GM19328 (cell line): ENCODE results near the gene PGBD2.
"Not testable (repeated sequence)": the region's sequence is repeated elsewhere in the genome, so short reads cannot be mapped to it uniquely, and the experiment has no call there.

Source experiments
- ATAC-seq: cut with Tn5 transposase; IDR thresholded peaks from one replicate; pipeline ENCODE4 v1.9.1; 2021; ENCODE audit warnings: mild to moderate bottlenecking, moderate library complexity; ENCODE audit not compliant: unreplicated experiment

PGBD2 gene

DNA sequence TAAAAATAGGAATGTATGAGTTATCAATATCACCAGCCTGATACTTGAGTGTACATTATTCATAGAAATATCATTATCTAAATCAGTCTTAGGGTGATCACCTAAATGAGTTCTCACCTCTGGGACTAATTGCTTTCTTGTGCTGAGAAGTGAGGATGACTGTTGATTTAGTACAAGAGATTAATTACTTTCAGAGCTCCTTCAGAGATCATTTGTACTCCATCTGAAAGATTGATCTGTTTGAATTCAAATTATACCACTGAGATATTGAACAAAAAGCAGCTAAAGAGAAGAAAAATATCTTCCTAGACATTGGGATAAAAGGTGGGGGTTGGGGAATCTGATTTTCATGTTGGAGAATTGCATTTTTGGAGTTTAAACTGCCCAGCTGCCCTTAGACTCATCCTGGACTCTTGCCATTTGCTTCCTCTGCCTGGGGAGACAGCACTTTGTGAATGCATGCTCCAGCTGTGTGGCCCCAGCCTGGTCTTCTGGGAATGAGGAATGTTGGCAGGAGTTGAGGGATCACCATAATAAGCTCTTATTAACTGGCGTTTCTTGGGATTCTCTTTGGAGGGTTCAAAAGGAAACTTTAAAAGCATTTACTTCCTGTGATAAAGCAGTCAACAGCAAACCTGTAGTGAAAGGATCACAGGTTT is 19.7 kb upstream of the PGBD2 start:
- ATAC-seq, result no peak

DNA sequence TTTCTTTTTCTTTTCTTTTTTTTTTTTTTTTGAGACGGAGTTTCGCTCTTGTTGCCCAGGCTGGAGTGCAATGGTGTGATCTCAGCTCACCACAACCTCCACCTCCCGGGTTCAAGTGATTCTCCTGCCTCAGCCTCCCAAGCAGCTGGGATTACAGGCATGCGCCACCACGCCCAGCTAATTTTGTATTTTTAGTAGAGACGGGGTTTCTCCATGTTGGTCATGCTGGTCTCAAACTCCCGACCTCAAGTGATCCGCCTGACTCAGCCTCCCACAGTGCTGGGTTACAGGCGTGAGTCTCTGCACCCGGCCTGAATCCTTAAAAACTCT is 16.2 kb upstream of the PGBD2 start:
- ATAC-seq, result not testable (repeated sequence)

DNA sequence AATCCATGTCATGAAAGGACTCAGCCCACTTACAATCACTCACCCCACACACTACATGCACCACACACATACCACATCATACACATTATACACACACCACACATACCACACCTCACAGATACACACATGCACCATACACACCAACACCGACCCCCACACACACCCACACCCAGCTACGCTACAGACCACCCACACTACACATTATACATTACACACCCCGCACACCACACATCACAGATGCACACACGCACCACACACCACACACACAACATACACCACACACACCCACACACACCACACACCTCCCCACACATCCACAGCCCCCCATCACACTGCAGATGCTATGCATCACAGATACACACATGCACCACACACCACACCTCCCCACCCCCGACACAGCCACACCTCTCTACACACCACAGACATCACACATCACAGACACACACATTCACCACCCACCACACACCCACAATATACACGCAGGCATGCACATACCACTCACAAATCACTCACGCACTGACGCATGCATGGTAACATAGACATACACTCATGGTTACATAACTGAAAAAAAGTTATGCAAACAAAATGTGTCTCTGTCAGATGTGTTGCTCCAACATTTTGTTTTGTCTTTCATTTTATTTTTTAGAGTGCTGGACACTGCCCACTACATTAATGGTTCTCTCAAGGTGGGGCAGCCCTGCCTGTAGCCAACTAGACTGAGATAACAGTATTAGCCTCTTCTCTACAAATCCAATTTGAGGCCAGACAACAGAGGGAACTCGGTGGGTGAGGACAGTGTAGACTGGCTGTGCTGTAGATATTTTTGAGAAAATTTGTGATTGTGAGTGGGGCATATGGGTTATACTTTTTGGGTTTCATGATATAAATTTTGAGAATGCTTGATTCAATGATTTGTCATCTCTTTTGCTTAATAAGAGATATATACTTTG is 15.2 kb upstream of the PGBD2 start:
- no peak for ATAC-seq

DNA sequence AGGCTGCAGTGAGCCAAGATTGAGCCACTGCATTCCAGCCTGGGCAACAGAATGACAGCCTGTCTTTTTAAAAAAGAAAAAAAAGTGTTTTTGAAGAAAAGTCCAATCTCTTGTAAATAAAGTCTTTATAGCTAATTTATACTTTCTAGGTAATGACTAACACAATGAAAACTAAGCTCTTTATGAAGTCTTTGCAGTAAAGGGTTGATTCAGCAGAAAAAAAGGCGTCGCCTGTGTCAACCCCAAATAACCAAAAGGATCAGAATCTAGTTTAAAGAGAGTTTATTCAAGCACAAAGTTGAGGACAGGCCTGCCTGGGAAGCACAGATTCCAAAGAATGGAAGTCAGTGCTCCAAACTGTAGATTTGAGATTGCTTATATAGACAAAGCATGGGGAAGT is 14.3 kb upstream of the PGBD2 start:
- no peak for ATAC-seq

DNA sequence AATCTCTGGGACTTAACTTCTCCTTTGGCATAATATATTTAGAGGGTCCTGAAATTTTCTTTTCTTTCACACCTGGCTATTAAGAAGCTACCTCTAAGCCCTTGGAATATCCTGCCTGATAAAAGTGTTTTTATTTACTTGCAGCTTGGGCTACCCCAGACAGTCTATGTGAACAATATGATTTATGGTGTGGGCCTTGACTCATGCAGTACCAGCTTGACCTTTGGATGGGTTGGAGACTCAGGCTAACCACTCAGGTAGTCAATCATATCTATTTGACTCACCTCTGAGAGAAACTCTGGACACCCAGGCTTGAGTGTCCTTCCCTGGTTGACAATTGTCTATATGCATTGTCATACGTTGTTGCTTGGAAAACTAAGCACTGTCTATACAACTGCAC is 13.4 kb upstream of the PGBD2 start:
- no peak for ATAC-seq

DNA sequence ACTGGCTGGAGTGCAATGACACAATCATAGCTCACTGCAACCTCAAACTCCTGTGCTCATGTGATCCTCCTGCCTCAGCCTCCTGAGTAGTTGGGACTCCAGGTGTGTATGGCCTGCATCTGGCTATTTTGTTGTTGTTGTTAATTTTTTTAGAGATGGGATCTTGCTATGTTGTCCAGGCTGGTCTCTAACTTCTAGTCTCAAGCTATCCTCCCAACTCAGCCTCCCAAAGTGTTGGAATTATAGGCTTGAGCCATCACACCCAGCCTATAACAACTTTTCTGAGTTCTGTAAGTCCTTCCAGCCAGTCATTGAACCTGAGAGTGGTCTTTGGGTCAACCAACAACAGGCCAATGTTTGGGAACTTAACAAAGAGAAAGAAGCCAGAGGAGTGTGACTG is 11.2 kb upstream of the PGBD2 start:
- no peak for ATAC-seq

DNA sequence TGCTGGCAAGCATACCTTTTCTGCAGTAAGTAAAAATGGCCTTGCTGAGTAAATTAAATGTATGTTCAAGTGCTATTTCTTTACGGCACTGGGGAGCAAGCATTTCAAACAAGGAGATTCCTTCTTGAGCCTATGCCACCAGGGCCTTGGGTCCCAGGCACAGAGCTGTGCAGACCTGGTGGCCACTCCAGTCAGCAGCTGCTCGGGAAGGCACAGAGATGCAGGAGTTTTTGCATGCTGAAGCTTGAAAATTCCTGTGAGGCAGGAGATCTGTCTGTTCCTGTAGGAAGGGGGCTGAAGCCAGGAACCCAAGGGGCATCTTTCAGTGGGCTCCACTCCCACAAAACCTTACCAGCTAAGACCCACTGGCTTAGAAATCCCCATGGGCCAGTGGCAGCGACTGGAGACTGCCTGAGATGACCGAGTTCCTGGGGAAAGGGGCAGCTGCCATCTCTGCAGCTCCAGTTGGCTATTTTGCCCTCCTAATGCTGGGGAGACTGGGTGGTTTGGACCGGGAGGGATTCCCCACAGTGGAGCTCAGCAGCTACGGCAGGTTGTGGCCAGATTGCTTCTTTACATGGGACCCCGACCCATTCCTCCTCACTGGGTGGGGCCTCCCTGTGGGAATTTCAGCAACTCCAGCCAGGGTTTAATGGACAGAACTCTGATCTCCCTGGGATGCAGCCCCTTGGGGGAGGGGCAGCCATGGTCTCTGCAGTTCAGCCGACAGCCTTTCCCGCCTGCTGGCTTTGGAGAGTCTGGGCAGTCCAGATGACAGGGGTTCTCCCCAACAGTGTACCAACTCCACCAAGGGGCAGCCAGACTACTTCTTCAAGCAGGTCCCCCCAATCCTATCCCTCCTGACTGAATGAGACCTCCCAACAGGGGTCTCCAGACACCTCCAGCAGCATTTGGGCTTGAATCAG is 8.4 kb upstream of the PGBD2 start:
- ATAC-seq, result no peak

DNA sequence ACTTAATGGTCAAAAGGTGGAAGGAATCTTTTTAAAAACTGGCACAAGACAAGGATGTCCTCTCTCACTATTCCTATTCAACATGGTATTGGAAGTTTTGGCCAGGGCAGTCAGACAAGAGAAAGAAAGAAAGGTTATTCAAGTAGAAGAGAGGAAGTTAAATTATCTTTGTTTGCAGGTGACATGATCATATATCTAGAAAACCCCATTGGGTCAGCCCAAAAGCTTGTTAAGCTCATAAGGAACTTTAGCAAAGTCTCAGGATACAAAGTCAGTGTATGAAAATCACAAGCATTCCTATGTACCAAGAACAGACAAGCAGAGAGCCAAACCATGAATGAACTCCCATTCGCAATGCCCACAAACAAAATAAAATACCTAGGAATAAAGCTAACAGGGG is 5.4 kb upstream of the PGBD2 start:
- ATAC-seq, result no peak

DNA sequence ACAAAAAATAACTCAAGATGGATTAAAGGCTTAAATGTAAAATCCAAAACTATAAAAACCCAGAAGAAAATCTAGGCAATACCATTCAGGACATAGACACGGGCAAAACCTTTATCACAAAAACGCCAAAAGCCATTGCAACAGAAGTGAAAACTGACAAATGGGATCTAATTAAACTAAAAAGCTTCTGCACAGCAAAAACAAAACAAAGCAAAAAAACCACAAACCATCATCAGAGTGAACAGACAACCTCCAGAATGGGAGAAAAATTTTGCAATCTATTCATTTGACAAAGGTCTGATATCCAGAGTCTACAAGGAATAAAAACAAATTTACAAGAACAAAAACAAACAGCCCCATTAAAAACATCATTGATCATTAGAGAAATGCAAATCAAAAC is 4.5 kb upstream of the PGBD2 start:
- no peak for ATAC-seq

DNA sequence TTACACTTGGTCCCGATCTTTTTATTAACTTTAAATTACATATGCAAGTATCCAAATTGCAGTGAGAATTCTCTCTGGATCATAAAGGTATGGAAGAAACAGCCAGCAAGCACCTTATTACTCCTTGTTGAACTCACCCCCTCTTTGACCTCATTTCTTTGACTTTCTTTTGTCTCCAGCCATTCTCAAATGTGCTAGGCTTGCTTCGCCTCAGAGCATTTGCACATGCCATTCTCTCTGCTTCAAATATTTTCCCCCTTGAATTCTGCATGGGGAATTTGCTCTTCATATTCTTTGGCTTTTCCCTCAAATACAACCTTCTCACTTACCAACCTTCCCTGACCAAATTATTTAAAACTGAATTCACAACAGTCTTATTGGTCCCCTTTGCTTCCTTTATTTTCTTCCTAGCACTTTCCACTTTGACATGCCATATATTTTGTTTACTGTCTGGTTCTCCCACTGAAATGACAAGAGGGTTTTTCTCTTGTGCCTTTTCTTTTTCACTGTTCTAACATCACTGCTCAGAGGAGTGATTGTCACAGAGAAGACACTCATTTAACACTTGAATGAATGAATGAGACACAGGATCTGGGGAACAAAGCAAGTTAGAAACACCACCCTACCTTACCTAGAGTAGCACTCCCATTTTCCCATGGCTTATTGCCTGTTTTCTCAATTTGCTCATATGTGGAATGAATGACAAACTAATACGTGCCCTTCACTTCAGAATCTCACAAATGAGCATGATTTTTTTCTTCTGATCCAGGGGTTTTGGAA is 1.4 kb upstream of the PGBD2 start:
- ATAC-seq, result no peak

DNA sequence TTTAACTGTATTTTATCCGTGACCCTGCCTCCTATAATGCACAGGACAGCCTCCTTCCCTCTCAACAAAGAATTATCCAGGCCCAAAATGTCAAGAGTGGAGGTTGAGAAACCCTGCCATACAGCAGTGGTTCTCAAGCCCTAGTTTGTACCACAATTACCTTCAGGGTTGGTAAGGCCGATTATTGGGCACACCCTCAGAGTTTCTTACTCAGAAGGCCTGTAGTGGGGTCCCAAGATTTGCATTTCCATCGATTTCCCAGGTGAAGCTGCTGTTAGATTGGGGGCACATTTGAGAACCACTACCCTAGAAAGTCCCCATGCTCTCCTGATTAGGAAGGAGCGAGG is 400 bp upstream of the PGBD2 start:
- ATAC-seq, result no peak

DNA sequence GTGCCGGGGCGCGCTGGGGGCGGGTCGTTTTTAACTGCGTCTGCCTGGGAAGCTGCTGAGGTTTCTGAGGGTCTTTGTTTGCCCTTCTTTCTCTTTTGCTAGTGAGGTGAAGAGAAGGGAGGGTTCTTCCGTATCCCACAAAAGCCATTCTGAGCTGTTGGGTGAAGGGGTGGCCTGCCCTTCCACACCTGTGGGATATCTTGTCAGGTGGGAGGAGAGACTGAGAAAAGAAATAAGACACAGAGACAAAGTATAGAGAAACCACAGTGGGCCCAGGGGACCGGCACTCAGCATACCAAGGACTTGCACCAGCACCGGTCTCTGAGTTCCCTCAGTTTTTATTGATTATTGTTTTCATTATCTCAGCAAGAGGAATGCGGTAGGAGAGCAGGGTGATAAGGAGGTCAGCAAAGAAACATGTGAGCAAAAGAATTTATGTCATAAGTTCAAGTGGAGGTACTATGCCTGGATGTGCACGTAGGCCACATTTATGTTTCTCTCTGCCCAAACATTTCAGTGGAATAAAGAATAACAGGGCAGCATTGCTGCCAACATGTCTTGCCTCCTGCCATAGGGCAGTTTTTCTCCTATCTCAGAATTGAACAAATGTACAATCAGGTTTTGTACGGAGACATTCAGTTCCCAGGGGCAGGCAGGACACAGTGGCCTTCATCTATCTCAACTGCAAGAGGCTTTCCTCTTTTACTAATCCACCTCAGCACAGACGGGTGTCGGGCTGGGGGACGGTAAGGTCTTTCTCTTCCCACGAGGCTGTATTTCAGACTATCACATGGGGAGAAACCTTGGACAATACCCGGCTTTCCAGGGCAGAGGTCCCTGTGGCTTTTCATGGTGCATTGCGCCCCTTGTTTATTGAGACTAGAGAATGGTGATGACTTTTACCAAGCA is 972 bp downstream of the PGBD2 start:
- ATAC-seq, result peak; percentile 20

DNA sequence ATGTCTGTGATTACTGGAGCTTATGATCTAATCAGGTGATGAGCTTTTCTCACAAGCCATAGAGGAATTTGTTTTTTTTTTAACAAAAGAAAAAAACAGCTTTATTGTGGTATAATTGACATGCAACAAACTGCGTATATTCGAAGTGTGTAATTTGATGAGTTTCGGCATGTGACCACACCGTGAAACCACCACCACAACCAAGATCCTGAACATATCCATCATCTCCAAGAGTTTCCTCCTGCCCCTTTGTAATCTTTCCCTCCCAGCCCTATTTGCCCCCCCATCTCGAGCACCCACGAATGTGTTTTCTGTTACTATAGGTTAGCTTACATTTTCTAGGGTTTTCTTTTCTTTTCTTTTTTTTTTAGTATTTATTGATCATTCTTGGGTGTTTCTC is 4.7 kb downstream of the PGBD2 start:
- no peak for ATAC-seq

DNA sequence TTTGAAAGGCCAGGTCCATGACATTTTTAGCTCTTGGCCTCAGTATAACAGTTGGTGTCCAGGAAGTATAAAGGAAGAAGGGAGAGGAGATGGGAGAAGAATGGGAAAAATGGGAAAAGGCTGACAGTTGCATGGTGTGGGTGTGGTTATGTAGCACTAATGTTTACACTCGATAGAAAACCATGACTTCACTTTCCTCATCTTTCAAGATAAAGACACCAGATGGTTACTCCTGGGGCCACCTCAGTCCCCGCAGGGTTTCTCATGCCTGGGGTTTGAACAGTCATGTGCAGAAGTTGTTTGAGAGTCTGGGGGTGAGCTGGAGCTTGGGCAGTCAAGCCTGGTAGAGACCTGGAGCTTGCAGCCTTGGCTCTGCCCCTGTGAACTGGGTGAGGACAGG is 7.9 kb downstream of the PGBD2 start:
- ATAC-seq, result no peak

DNA sequence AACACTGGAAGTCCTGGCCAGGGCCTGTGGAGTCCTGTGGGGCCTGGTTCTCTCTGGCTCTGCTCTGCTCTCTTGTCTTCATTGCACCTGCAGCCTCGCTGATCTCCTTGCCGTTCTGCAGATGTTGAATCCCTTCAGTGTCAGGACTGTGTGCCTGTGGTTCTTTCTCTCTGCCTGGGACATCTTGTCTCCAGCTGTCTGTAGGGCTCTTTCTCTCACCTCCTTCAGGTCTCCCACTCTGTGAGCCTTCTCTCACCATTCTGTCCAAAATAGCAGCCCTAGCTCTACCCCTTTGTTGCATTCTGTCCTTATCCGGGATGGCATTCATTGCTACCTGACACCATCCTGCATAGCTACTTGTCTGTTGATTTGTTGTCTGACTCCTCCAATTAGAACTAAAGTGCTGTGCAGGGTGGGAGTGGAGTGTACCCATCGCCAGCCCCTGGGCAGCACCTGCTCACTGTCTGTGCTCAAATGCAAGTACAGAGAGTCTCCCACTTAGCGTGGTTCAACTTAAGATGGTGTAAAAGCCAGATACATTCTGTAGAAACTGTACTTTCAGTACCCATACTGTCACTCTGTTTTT is 8.9 kb downstream of the PGBD2 start:
- ATAC-seq, result no peak

DNA sequence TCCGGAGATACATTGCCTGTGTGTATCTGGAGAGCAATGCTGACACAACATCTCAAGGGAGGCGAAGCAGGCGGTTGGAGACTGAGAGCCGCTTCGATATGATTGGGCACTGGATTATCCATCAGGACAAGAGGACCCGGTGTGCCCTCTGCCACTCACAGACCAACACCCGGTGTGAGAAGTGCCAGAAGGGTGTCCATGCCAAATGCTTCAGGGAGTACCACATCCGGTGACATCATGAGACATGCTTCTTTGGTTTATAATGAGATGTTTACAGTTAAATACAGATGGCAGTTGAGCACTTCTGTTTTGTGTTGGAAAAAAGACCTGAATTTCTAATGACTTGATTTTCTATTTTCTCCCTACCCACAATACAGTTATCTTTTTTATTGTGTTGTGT is 12.1 kb downstream of the PGBD2 start:
- no peak for ATAC-seq

DNA sequence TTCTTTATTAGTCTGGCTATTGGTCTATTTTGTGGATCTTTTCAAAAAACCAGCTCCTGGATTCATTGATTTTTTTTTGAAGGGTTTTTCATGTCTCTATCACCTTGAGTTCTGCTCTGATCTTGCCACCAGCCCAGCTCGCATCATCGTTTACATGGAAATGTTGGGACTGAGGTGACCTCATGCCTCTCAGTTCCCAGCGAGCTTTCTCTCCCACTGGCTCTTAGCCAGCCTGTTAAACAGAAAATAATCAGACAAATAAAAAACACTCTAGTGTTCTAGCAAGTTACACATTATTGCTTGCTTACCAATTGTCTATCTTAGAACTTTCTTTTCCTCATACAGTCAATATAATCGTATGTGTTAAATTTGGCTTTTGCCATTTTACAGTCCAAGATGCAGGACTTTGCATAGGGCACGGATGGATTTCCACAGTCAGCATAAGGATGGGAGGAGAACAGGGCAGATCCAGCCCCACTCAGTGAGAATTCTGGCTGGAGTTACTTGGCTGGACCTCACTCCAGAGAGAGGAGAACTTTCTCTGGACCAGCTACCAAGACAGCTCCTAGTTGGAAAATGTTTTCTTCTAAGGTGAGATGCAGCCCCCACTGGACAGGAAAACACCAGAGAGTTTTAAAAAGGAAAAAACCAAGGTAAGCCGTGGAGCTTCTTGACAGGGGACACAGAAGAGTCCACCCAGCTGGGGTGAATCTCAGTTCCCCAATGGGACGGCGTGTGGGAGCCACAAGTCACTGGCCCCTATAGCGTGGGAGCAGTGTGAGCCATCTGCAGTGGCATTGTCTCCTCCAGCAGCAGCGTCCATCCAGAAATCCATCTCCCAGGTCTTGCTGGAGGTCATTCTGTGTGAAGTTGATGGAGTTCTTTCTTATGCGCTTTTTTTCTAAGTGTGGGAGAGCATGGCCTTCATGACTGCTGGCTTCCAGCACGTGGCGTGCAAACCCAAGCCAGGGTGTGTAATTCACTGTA is 17.6 kb downstream of the PGBD2 start:
- ATAC-seq, result no peak
